SH-SY5Y (cell line): Measurements from ENCODE around the gene GPR176.

Experiments
- GATA2 ChIP-seq: IDR thresholded peaks from 2 replicates; pipeline ENCODE4 v1.6.1; 2011; ENCODE audit warnings: mild to moderate bottlenecking, low read depth, low read length
- GATA3 ChIP-seq: IDR thresholded peaks from 2 replicates; pipeline ENCODE4 v1.6.1; 2011; ENCODE audit warnings: low read depth, mild to moderate bottlenecking, low read length, moderate library complexity

GRCh38 chr15:39934397-39935071 is 14.5 kb upstream of the GPR176 start:
- TF ChIP-seq GATA2, result no peak
- TF ChIP-seq GATA3, result no peak
